Measurements from ENCODE around the gene LGMN. TPM values are rescaled to one million over a fixed set of nuclear protein-coding genes. Genes with fewer than 3 reads are reported as not detected.
A peak's percentile ranks its signal among the peaks of the same experiment; 100 is the strongest.
"Not testable (repeated sequence)": the region's sequence is repeated elsewhere in the genome, so short reads cannot be mapped to it uniquely, and the experiment has no call there.

LGMN gene
- total RNA-seq, 8 experiments from 2014 or later, result 15.2 to 312 (median 54.8) TPM

GRCh38 chr14:92714739-92715307 lies 33.6 kb downstream of the LGMN start:
- in situ Hi-C loops (cut with MboI; ENCODE audit: low pct_unique_long_range_greater_than_20kb in 2 of 9, low sequenced_read_pairs in 9 of 9, unreplicated experiment in 9 of 9), result loop anchor here in 1 of 9 experiments (10.0 kb wide), 1 partner anchor 70 kb away; no protein-coding TSS in a partner anchor
- not testable (repeated sequence) for H3K4me3 ChIP-seq; H3K27ac ChIP-seq; H3K4me1 ChIP-seq (replicated peaks in 1 of 2)
- peak in 4 of 8 experiments; percentile 55 to 99 (median 94) for ATAC-seq (replicated peaks in 6 of 8)
- WGBS, 10 experiments, result 0 to 100% (median 100%) methylated on average over 1 to 5 of the region's 7 CpGs; no CpG with 5 or more reads in 3 of the 10 experiments

DNA sequence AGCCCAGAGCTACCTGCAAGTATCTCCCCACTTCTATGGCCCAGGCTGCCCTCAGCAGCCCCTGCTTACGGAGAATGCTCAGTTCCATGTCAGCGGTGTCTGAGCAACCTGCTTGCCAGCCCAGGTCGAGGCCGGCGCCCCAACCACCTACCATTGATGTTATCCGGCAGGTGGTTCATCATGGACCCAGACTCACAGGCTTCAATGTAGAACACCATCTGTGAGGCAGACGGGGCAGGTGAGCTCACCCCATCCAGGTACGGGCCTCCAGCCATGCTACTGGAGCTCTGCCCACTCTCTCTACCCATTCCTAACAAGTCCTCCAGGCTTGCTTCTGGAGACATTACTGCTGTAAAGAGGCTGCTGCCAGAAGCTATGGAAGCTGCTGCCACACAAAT lies 35.8 kb downstream of the LGMN start:
- ATAC-seq (replicated peaks in 6 of 8), result no peak
- in situ Hi-C loops (cut with MboI; ENCODE audit: low pct_unique_long_range_greater_than_20kb in 2 of 9, low sequenced_read_pairs in 9 of 9, unreplicated experiment in 9 of 9), result loop anchor here in 1 of 9 experiments (10.0 kb wide), 1 partner anchor 72 kb away; no protein-coding TSS in a partner anchor
- 94 to 100% (median 100%) methylated on average over 1 to 4 of the region's 8 CpGs; no CpG with 5 or more reads in 5 of the 10 experiments for WGBS, 10 experiments
- Histone ChIP-seq H3K4me3 (no peak overlapping the region), H3K27ac (no peak overlapping the region), H3K4me1 (replicated peaks in 1 of 2) (peaks cover 3 to 9% of the 10 kb centered on the region in 2 donors)

DNA sequence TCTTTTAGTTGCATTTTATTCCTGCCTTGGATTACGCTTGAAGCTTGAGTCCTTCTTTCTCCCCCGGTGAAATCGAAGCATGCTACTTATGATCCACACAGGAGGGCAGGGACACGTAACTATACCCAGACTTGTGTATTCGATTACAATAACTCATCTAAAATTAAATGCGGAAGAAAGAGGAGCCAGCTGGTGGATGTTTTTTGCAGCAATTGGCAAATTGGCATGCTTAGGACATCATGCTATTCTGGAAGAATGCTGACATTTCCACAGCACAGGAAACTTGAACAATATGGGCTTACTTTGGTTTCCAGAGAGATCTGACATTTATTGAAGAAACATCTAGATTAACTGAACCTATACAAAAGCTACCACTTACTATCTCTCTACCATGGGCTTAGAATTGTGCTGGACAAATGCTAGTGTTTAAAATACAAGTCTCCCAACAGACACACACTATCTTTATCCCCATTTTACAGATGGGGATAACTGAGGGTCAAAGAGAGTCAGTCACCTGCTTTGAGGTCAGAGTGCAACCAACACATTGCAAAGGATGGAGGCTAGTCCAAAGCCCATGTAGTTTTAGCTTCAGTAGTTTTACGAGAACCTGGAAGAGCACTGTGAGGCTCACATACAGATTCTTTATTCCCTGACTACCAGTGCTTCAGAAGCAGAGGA lies 36.3 kb downstream of the LGMN start:
- Histone ChIP-seq H3K27ac (no peak overlapping the region), H3K4me1 (replicated peaks in 1 of 2) (peaks cover 3 to 9% of the 10 kb centered on the region in 2 donors), H3K4me3 (no peak overlapping the region)
- no peak for ATAC-seq (replicated peaks in 6 of 8)
- in situ Hi-C loops (cut with MboI; ENCODE audit: low pct_unique_long_range_greater_than_20kb in 2 of 9, low sequenced_read_pairs in 9 of 9, unreplicated experiment in 9 of 9), result loop anchor here in 1 of 9 experiments (10.0 kb wide), 1 partner anchor 73 kb away; no protein-coding TSS in a partner anchor
- WGBS, 10 experiments, result 40 to 100% (median 90%) methylated on average over 1 to 7 of the region's 7 CpGs; no CpG with 5 or more reads in 1 of the 10 experiments

DNA sequence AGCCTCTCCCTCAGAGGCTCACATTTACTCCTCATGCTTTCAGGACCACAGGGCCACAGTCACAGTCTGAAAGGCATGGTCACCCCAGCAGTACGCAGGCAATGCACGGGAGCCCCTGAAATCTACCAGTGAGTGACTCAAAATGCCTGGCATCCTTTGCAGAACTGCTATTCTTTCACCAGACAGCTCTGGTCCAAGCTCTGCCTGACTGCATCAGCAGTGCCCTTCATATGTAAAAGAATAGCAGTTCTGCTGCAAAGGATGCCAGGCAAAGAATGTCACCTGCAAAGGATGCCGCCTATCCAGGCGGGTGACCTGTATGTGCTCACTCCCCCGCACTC lies 38.5 kb downstream of the LGMN start:
- in situ Hi-C loops (cut with MboI; ENCODE audit: low pct_unique_long_range_greater_than_20kb in 2 of 9, low sequenced_read_pairs in 9 of 9, unreplicated experiment in 9 of 9), result loop anchor here in 1 of 9 experiments (10.0 kb wide), 1 partner anchor 75 kb away; no protein-coding TSS in a partner anchor
- Histone ChIP-seq H3K4me3 (no peak overlapping the region), H3K27ac (no peak overlapping the region), H3K4me1 (replicated peaks in 1 of 2) (peaks cover 3 to 9% of the 10 kb centered on the region in 2 donors)
- ATAC-seq (replicated peaks in 6 of 8), result no peak
- 92 to 95% methylated on average over 4 to 5 of the region's 5 CpGs; no CpG with 5 or more reads in 8 of the 10 experiments for WGBS, 10 experiments

DNA sequence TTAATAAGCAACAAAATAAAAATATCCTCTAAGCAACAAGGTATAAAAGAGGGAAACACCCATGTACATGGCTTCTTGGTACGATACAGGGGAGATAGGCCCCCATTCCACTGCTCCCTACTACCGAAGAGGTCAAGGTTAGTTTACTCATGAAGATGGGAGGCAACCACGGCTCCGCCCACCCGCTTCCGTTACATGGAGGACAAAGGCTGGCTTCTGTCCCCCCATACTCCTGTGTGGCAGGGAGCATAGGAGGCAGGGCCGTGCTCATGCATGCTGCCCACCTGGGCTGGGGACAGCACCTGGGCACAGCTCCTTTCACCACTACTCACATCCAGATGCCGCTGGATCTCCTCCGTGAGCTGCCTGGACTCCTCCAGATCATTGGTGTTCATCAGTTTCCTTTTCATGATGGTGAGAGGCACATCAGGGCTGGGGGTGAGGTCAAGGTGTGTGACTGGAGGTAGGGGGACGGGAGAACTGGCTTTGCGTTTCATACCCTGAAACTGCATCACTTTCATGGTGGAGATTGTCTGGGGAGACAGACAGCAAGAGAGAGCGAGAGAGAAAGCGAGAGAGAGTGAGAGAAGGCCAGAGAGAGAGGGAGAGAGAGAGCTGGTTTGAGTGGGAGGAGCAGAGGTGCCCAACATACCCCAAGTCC lies 39.0 kb downstream of the LGMN start:
- in situ Hi-C loops (cut with MboI; ENCODE audit: low pct_unique_long_range_greater_than_20kb in 2 of 9, low sequenced_read_pairs in 9 of 9, unreplicated experiment in 9 of 9), result no loop called here
- 84 to 100% (median 88%) methylated on average over 1 to 9 of the region's 13 CpGs; no CpG with 5 or more reads in 1 of the 10 experiments for WGBS, 10 experiments
- ATAC-seq (replicated peaks in 6 of 8), result no peak
- Histone ChIP-seq H3K27ac (no peak overlapping the region), H3K4me1 (replicated peaks in 1 of 2) (peaks cover 3 to 9% of the 10 kb centered on the region in 2 donors), H3K4me3 (no peak overlapping the region)

GRCh38 chr14:92706386-92706785 lies 42.0 kb downstream of the LGMN start:
- in situ Hi-C loops (cut with MboI; ENCODE audit: low pct_unique_long_range_greater_than_20kb in 2 of 9, low sequenced_read_pairs in 9 of 9, unreplicated experiment in 9 of 9), result no loop called here
- 57 to 100% (median 95%) methylated on average over 1 to 9 of the region's 15 CpGs; no CpG with 5 or more reads in 5 of the 10 experiments for WGBS, 10 experiments
- H3K4me3 ChIP-seq, result no peak overlapping the region
- H3K27ac ChIP-seq, result no peak overlapping the region
- H3K4me1 ChIP-seq (replicated peaks in 1 of 2), result peaks cover 3 to 9% of the 10 kb centered on the region in 2 donors
- ATAC-seq (replicated peaks in 6 of 8), result no peak

DNA sequence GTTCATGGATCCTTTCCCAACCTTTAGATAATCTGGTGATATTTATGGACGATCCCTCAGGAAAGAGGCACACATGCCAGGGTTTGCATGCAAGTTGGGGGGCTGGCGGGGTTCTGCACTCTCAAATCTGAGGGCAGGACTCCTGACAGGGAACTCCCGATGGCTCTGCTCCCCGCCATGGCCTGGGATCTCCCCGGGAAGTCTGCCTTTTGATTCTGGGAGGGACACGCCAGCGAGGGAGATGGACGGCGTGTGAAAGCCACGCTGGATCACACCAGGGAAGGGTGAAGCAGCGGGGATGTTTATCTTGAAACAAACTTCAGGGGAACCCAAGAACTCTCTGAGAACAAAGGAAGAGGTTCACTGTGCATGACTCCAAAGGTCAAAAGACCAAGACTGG lies 43.6 kb downstream of the LGMN start:
- WGBS, 10 experiments, result 80 to 100% (median 93%) methylated on average over 1 to 9 of the region's 11 CpGs; no CpG with 5 or more reads in 4 of the 10 experiments
- in situ Hi-C loops (cut with MboI; ENCODE audit: low pct_unique_long_range_greater_than_20kb in 2 of 9, low sequenced_read_pairs in 9 of 9, unreplicated experiment in 9 of 9), result no loop called here
- no peak for ATAC-seq (replicated peaks in 6 of 8)
- peaks cover 3 to 9% of the 10 kb centered on the region in 2 donors for H3K4me1 ChIP-seq (replicated peaks in 1 of 2)
- no peak overlapping the region for H3K27ac ChIP-seq
- H3K4me3 ChIP-seq, result no peak overlapping the region

DNA sequence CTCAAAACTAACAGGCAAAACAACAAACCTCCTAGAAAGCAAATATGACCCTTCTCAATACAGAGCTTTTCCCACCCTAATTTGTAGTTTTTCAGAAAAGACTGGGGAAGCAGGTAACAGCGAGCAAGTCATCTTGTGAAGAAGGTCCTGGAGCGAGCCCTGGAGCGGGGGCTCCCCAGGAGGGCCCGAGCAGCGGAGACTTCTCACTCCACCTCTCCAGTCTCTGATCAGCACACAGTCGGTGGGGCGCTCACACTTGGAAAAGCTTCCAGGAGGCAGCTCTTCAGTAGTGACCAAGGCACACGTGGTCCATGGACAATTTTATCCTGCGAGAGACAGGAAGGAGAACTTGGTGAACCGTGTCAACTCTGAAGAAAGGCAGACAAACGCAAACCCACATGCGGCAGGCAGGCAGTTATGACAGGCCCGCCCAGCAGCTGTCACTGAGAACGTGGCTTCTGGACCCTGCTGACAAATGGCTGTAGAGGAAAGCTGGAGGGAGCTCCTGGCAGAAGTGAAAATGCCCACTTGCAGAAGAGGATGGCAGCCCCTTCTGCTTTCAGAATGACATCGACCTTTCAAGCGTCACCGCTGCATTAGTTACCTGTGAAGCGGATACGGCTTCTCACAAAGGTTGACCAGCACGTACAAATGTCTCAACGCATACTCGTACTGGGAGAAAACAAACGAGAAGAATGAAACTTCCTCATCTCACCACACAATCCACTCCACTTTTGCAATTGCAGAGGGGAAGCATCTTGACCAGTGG lies 44.2 kb downstream of the LGMN start:
- Histone ChIP-seq H3K4me3 (no peak overlapping the region), H3K4me1 (replicated peaks in 1 of 2) (peaks cover 3 to 4% of the 10 kb centered on the region in 2 donors), H3K27ac (no peak overlapping the region)
- 80 to 100% (median 92%) methylated on average over 2 to 17 of the region's 23 CpGs; no CpG with 5 or more reads in 2 of the 10 experiments for WGBS, 10 experiments
- in situ Hi-C loops (cut with MboI; ENCODE audit: low pct_unique_long_range_greater_than_20kb in 2 of 9, low sequenced_read_pairs in 9 of 9, unreplicated experiment in 9 of 9), result no loop called here
- ATAC-seq (replicated peaks in 6 of 8), result peak in 1 of 8 experiments; percentile 17

- in situ Hi-C loops (cut with MboI; ENCODE audit: low pct_unique_long_range_greater_than_20kb in 2 of 9, low sequenced_read_pairs in 9 of 9, unreplicated experiment in 9 of 9), result no loop called here
- 70 to 100% (median 94%) methylated on average over 2 to 9 of the region's 10 CpGs; no CpG with 5 or more reads in 4 of the 10 experiments for WGBS, 10 experiments
- H3K4me3 ChIP-seq, result no peak overlapping the region
- no peaks in the 10 kb centered on the region for H3K4me1 ChIP-seq (replicated peaks in 1 of 2)
- H3K27ac ChIP-seq, result no peak overlapping the region
- ATAC-seq (replicated peaks in 6 of 8), result no peak
Measured at GRCh38 chr14:92703516-92703915, 44.9 kb downstream of the LGMN start.

DNA sequence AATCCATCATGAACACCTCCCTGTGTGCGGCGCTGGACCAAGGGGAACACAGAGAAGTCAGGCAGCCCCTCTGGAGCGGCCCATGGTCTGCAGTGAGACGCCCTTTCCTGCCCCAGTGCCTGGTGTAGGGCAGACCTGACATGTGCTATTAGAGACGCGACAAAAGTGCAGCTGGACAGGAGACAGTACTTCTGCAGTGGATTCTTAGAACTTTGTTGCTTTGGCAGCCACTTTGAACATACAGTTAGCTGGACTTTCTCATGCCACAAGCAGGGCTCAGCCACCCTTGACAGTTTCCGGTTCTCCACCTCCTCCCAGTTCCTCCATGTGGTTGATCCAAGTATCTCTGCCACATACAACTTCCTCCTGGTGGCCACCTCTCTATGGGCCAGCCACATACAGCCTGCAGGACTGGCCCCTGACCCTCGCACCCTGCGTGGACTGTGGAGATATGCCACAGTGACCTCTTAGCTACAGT lies 45.9 kb downstream of the LGMN start:
- no peak overlapping the region for H3K4me3 ChIP-seq
- in situ Hi-C loops (cut with MboI; ENCODE audit: low pct_unique_long_range_greater_than_20kb in 2 of 9, low sequenced_read_pairs in 9 of 9, unreplicated experiment in 9 of 9), result no loop called here
- H3K27ac ChIP-seq, result no peak overlapping the region
- 70 to 100% (median 96%) methylated on average over 1 to 7 of the region's 9 CpGs; no CpG with 5 or more reads in 2 of the 10 experiments for WGBS, 10 experiments
- no peak for ATAC-seq (replicated peaks in 6 of 8)
- no peaks in the 10 kb centered on the region for H3K4me1 ChIP-seq (replicated peaks in 1 of 2)

DNA sequence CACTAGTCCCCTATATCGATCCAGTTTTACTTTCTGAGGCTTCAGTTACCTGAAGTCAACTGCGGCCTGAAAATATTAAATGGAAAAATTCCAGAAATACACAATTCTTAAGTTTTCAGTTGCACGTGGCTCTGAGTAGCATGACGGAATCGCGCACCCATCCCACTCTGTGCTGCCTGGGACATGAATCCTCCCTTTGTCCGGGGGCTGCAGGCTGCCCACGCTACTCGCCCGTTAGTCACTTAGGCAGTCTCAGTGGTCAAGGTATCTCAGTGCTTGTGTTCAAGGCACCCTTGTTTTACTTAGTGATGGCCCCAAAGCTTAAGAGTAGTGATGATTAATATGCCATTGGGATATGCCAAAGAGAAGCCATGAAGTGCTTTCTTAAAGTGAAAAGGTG lies 46.6 kb downstream of the LGMN start:
- Histone ChIP-seq H3K4me1 (replicated peaks in 1 of 2) (no peaks in the 10 kb centered on the region), H3K4me3 (no peak overlapping the region), H3K27ac (no peak overlapping the region)
- in situ Hi-C loops (cut with MboI; ENCODE audit: low pct_unique_long_range_greater_than_20kb in 2 of 9, low sequenced_read_pairs in 9 of 9, unreplicated experiment in 9 of 9), result no loop called here
- 75 to 100% (median 91%) methylated on average over 4 to 9 of the region's 10 CpGs; no CpG with 5 or more reads in 1 of the 10 experiments for WGBS, 10 experiments
- ATAC-seq (replicated peaks in 6 of 8), result no peak

- Histone ChIP-seq H3K4me3 (no peak overlapping the region), H3K27ac (no peak overlapping the region), H3K4me1 (replicated peaks in 1 of 2) (no peaks in the 10 kb centered on the region)
- in situ Hi-C loops (cut with MboI; ENCODE audit: low pct_unique_long_range_greater_than_20kb in 2 of 9, low sequenced_read_pairs in 9 of 9, unreplicated experiment in 9 of 9), result loop anchor here in 1 of 9 experiments (25.0 kb wide), 2 partner anchors 89 to 561 kb away; partner anchors contain the start of gene GOLGA5
- ATAC-seq (replicated peaks in 6 of 8), result no peak
Measured at GRCh38 chr14:92698393-92698792, 50.0 kb downstream of the LGMN start.
